Smooth muscle cell (in vitro differentiated cells): Measurements from ENCODE around the gene AURKA. TPM values are rescaled to one million over a fixed set of nuclear protein-coding genes. Genes with fewer than 3 reads are reported as not detected.
A peak's percentile ranks its signal among the peaks of the same experiment; 100 is the strongest.

Experiments
- DNase-seq: peaks from one replicate; lab custom pipeline; 2025; ENCODE audit not compliant: unreplicated experiment; lab: John Stamatoyannopoulos, UW
- H2AFZ ChIP-seq: fragments of 200-600 bp; sonication (generic); 2 replicates; pipeline ENCODE4 v1.6.0; 2016; ENCODE audit warnings: antibody characterized with exemption, low read depth, mild to moderate bottlenecking
- H3F3A ChIP-seq: fragments of 200-600 bp; sonication (generic); 2 replicates; pipeline ENCODE4 v1.6.0; 2017; ENCODE audit warnings: antibody characterized with exemption, low read depth
- H3K27ac ChIP-seq: fragments of 200-600 bp; sonication (generic); 2 replicates; pipeline ENCODE4 v1.5.1; 2016; ENCODE audit warnings: low read depth, mild to moderate bottlenecking
- H3K27me3 ChIP-seq: fragments of 200-600 bp; sonication (generic); 2 replicates; pipeline ENCODE4 v1.6.1; 2016; ENCODE audit warnings: low read depth, mild to moderate bottlenecking
- H3K36me3 ChIP-seq: fragments of 200-600 bp; sonication (generic); 2 replicates; pipeline ENCODE4 v1.5.1; 2016; ENCODE audit warnings: low read depth
- H3K4me1 ChIP-seq: fragments of 200-600 bp; sonication (generic); 2 replicates; pipeline ENCODE4 v1.5.1; 2016; ENCODE audit warnings: low read depth
- H3K4me2 ChIP-seq: fragments of 200-600 bp; sonication (generic); 2 replicates; pipeline ENCODE4 v1.6.0; 2016; ENCODE audit warnings: mild to moderate bottlenecking
- H3K4me3 ChIP-seq: fragments of 200-600 bp; sonication (generic); 2 replicates; pipeline ENCODE4 v1.5.1; 2016; ENCODE audit warnings: mild to moderate bottlenecking
- H3K79me2 ChIP-seq: fragments of 200-600 bp; sonication (generic); 2 replicates; pipeline ENCODE4 v1.6.0; 2016; ENCODE audit warnings: low read depth, mild to moderate bottlenecking
- H3K9ac ChIP-seq: fragments of 200-600 bp; sonication (generic); 2 replicates; pipeline ENCODE4 v1.6.0; 2016; ENCODE audit warnings: low read depth
- H3K9me3 ChIP-seq: fragments of 200-600 bp; sonication (generic); replicated peaks from 2 replicates; pipeline ENCODE4 v1.5.1; 2016; ENCODE audit warnings: low read depth
- H4K20me1 ChIP-seq: fragments of 200-600 bp; sonication (generic); 2 replicates; pipeline ENCODE4 v1.6.0; 2016; ENCODE audit warnings: low read depth
- CTCF ChIP-seq: fragments of 200-600 bp; sonication (generic); IDR thresholded peaks from 2 replicates; pipeline ENCODE4 v1.5.1; 2017; ENCODE audit warnings: borderline replicate concordance, mild to moderate bottlenecking, antibody characterized with exemption; ENCODE audit not compliant: insufficient read depth, poor library complexity, severe bottlenecking
- WGBS: methylation state at CpG from one replicate; pipeline ENCODE4 v1.1.7; 2016; ENCODE audit warnings: low lambda C conversion rate; 5-methylcytosine and 5-hydroxymethylcytosine counted together
- polyA plus RNA-seq: library from polyadenylated mRNA; unstranded; fragments of >200 nt; fragmentation: Nextera tagmentation; extraction: Ambion mirVana; gene quantifications from 2 replicates; pipeline ENCODE4 v1.2.1, GENCODE V29; 2016
- total RNA-seq: library from RNA; depleted of rRNA; stranded (reverse); fragments of >200 nt; gene quantifications from 2 replicates; pipeline ENCODE4 v1.2.3, GENCODE V29; 2014

The AURKA gene
- total RNA-seq: 9.2 and 12.7 TPM in 2 replicates
- polyA plus RNA-seq: 13.8 and 13.9 TPM in 2 replicates

- peak within 1 kb of the TSS; percentile 80 for H3K9ac ChIP-seq
- peaks cover 7% of the 10 kb centered on the region for H4K20me1 ChIP-seq
- H3K36me3 ChIP-seq: peaks cover 16% of the 10 kb centered on the region
- H3K27ac ChIP-seq: peak within 1 kb of the TSS; percentile 86
- DNase-seq: peak; percentile 93
- H3K27me3 ChIP-seq: no peaks in the 10 kb centered on the region
- H3K4me3 ChIP-seq: peak within 1 kb of the TSS; percentile 80
- peak within 1 kb of the TSS; percentile 97 for H3K4me2 ChIP-seq
- H3F3A ChIP-seq: peaks cover 4% of the 10 kb centered on the region
- H3K4me1 ChIP-seq: peaks cover 23% of the 10 kb centered on the region
- TF ChIP-seq CTCF: no peak
- WGBS: 1% methylated on average over 53 of the region's 53 CpGs
- peaks cover 55% of the 10 kb centered on the region for H3K79me2 ChIP-seq
- peak within 1 kb of the TSS; percentile 96 for H2AFZ ChIP-seq
- H3K9me3 ChIP-seq: no peaks in the 10 kb centered on the region
Measured at GRCh38 chr20:56392132-56392880, at the start of gene AURKA, which contains the start of gene CSTF1. AURKA (minus strand) TSS chr20:56392215; CDS start chr20:56388197, 4,018 bp downstream. CSTF1 (plus strand) TSS chr20:56392645; CDS start chr20:56395553, 2,908 bp downstream.

DNA sequence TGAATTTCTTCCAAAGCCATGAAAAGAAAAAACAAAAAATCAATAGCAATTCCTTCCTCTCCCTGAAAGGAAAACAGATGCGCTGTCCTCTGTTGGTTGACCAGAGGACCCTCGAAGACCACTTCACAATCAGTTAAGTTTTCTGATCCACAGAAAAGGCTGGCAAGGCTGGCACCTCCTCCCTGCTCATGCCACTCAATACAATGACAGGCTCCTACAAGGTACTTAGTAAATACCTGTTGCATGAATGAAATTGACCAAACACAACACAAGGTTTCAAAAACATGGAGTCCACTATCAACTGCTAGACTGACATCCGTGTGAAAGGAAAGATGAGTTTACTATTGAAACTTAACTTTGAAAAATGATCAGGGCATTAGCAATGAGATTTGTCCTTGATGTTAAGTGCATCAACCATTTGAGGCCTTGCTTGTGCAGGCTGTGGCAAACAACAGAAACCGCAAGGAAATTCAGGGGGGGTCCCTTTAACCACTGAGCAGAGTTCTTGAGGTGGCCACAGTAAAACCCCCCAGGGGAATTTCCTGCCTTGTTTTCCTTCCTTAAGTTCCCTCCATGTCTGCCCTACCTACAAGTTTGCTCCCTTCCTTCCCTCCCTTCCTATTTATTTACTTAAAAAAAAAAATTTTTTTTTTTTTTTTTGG, 48.5 kb upstream of the AURKA start:
- no peak overlapping the region for H3K9ac ChIP-seq
- peak overlapping the region; percentile 42 for H2AFZ ChIP-seq
- no peaks in the 10 kb centered on the region for H3K36me3 ChIP-seq
- peak overlapping the region; percentile 88 for H3K27ac ChIP-seq
- WGBS: 95% methylated on average over 4 of the region's 4 CpGs
- peaks cover 7% of the 10 kb centered on the region for H3K4me1 ChIP-seq
- H3K27me3 ChIP-seq: no peaks in the 10 kb centered on the region
- H4K20me1 ChIP-seq: no peaks in the 10 kb centered on the region
- H3K9me3 ChIP-seq: no peaks in the 10 kb centered on the region
- peaks cover 23% of the 10 kb centered on the region for H3F3A ChIP-seq
- DNase-seq: no peak
- H3K79me2 ChIP-seq: no peaks in the 10 kb centered on the region
- peak overlapping the region; percentile 51 for H3K4me2 ChIP-seq
- no peak for TF ChIP-seq CTCF
- no peak overlapping the region for H3K4me3 ChIP-seq

DNA sequence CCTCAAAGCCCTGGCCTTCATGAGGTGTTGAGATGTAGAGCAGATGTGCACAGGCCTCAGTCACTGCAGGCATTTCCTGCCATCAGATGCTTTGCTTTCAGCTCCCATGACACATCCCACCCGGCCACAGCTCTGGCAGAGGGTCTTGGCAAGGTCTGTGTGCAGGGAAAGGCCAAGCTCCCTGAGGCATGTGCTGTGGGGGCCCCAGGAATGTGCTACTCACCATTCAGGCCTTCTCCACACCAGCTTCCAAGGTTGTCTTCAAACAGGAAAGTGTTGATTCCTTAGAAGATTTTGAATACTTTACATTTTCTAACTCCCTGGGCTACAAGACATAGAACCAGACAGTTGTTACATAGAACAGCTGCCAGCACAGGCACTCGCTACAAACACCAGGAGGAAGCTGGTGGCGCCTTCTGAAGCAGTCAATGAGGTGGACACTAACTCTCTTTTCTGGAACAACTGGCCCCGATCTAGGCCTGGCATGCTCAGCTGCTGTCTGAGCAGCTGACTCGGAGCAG, 47.8 kb upstream of the AURKA start:
- Histone ChIP-seq H3K4me2 (peak overlapping the region; percentile 60), H3K27me3 (no peaks in the 10 kb centered on the region), H3K9me3 (no peaks in the 10 kb centered on the region), H2AFZ (peak overlapping the region; percentile 42), H3K27ac (peak overlapping the region; percentile 88), H3K36me3 (no peaks in the 10 kb centered on the region), H3K79me2 (no peaks in the 10 kb centered on the region), H3F3A (peaks cover 23% of the 10 kb centered on the region), H3K4me1 (peaks cover 7% of the 10 kb centered on the region), H3K9ac (no peak overlapping the region), H3K4me3 (no peak overlapping the region), H4K20me1 (no peaks in the 10 kb centered on the region)
- WGBS: 7% methylated on average over 5 of the region's 5 CpGs
- no peak for DNase-seq
- TF ChIP-seq CTCF: no peak
